ENCODE data around the gene TSHR.

The TSHR gene

DNA sequence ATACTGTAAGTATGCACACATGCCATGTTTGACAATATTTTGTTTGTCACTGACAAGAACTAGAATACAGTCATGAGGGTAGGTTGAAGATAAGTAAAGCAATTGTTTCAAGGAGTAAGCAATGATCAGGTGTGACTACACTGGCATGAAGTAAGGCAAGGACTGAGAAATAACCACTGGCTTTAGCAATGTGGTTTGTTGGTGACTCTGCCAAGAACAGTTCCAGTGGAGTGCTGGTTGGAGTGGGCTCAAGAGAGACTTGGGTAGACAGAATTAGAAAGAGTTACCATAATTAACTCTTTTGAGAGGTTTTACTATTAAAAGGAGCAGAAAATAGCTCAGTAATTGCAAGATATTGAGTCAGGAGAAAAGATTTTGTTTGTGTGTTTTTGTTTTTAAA, 135.7 kb downstream of the TSHR start:
- no peak for TF ChIP-seq POLR2AphosphoS5 (IDR thresholded peaks at IDR 0.05; ENCODE audit: low read depth, low read length)
- no peak for TF ChIP-seq SIN3A (IDR thresholded peaks at IDR 0.05; ENCODE audit: borderline replicate concordance, insufficient read depth, low read length)
- no peak for TF ChIP-seq TAF1 (IDR thresholded peaks at IDR 0.05; ENCODE audit: borderline replicate concordance, insufficient read depth, low read length)
- TF ChIP-seq, protein P1, sequence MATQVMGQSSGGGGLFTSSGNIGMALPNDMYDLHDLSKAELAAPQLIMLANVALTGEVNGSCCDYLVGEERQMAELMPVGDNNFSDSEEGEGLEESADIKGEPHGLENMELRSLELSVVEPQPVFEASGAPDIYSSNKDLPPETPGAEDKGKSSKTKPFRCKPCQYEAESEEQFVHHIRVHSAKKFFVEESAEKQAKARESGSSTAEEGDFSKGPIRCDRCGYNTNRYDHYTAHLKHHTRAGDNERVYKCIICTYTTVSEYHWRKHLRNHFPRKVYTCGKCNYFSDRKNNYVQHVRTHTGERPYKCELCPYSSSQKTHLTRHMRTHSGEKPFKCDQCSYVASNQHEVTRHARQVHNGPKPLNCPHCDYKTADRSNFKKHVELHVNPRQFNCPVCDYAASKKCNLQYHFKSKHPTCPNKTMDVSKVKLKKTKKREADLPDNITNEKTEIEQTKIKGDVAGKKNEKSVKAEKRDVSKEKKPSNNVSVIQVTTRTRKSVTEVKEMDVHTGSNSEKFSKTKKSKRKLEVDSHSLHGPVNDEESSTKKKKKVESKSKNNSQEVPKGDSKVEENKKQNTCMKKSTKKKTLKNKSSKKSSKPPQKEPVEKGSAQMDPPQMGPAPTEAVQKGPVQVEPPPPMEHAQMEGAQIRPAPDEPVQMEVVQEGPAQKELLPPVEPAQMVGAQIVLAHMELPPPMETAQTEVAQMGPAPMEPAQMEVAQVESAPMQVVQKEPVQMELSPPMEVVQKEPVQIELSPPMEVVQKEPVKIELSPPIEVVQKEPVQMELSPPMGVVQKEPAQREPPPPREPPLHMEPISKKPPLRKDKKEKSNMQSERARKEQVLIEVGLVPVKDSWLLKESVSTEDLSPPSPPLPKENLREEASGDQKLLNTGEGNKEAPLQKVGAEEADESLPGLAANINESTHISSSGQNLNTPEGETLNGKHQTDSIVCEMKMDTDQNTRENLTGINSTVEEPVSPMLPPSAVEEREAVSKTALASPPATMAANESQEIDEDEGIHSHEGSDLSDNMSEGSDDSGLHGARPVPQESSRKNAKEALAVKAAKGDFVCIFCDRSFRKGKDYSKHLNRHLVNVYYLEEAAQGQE (IDR thresholded peaks at IDR 0.05; ENCODE audit: insufficient read depth in 1 of 2, low read depth in 2 of 2, low read length in 2 of 2), result no peak

GRCh38 chr14:81091660-81092059, 136.2 kb downstream of the TSHR start:
- TF ChIP-seq SIN3A (IDR thresholded peaks at IDR 0.05; ENCODE audit: borderline replicate concordance, insufficient read depth, low read length) (no peak), FOXP2 (optimal IDR thresholded peaks at IDR 0.05; ENCODE audit: borderline replicate concordance, extremely low read depth, extremely low read length, insufficient read depth) (no peak), POLR2AphosphoS5 (IDR thresholded peaks at IDR 0.05; ENCODE audit: low read depth, low read length) (no peak)
- TF ChIP-seq, protein P1 (IDR thresholded peaks at IDR 0.05; ENCODE audit: insufficient read depth in 1 of 2, low read depth in 2 of 2, low read length in 2 of 2), result no peak

DNA sequence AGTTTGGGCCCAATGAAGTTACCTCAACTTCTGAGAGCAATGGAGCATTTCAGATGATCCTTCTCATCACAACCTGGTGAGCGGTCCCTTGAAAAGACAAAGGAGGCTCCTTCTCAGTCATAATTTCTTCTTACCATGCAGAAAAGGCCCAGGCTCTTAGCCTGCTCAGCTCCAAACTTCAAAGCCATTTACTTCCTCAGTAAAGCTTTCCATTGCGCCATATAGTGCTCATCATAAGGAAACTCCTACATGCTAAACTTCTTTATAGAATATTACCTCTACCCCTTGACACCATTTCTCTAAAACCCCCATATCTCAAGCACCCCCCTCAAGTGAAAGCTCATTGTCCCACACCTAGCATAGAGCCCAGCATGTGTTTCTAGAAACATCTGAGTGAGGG, 138.2 kb downstream of the TSHR start:
- TF ChIP-seq, protein P1 (IDR thresholded peaks at IDR 0.05; ENCODE audit: insufficient read depth in 1 of 2, low read depth in 2 of 2, low read length in 2 of 2), result no peak
- TF ChIP-seq TAF1 (IDR thresholded peaks at IDR 0.05; ENCODE audit: borderline replicate concordance, insufficient read depth, low read length), result no peak
- no peak for TF ChIP-seq POLR2AphosphoS5 (IDR thresholded peaks at IDR 0.05; ENCODE audit: low read depth, low read length)
- no peak for TF ChIP-seq FOXP2 (optimal IDR thresholded peaks at IDR 0.05; ENCODE audit: borderline replicate concordance, extremely low read depth, extremely low read length, insufficient read depth)
- TF ChIP-seq SIN3A (IDR thresholded peaks at IDR 0.05; ENCODE audit: borderline replicate concordance, insufficient read depth, low read length), result no peak

GRCh38 chr14:81095539-81095938, 140.1 kb downstream of the TSHR start:
- TF ChIP-seq TAF1 (IDR thresholded peaks at IDR 0.05; ENCODE audit: borderline replicate concordance, insufficient read depth, low read length) (no peak), FOXP2 (optimal IDR thresholded peaks at IDR 0.05; ENCODE audit: borderline replicate concordance, extremely low read depth, extremely low read length, insufficient read depth) (no peak), SIN3A (IDR thresholded peaks at IDR 0.05; ENCODE audit: borderline replicate concordance, insufficient read depth, low read length) (no peak)
- TF ChIP-seq, protein P1 (IDR thresholded peaks at IDR 0.05; ENCODE audit: insufficient read depth in 1 of 2, low read depth in 2 of 2, low read length in 2 of 2), result no peak

- TF ChIP-seq SIN3A (IDR thresholded peaks at IDR 0.05; ENCODE audit: borderline replicate concordance, insufficient read depth, low read length) (no peak), TAF1 (IDR thresholded peaks at IDR 0.05; ENCODE audit: borderline replicate concordance, insufficient read depth, low read length) (no peak), FOXP2 (optimal IDR thresholded peaks at IDR 0.05; ENCODE audit: borderline replicate concordance, extremely low read depth, extremely low read length, insufficient read depth) (no peak), POLR2AphosphoS5 (IDR thresholded peaks at IDR 0.05; ENCODE audit: low read depth, low read length) (no peak)
- TF ChIP-seq, protein P1 (IDR thresholded peaks at IDR 0.05; ENCODE audit: insufficient read depth in 1 of 2, low read depth in 2 of 2, low read length in 2 of 2), result no peak
Measured at GRCh38 chr14:81096656-81097055, 141.2 kb downstream of the TSHR start.
